ENCODE measurements around the gene LRMDA. TPM values are rescaled to one million over a fixed set of nuclear protein-coding genes. Genes with fewer than 3 reads are reported as not detected.
A peak's percentile ranks its signal among the peaks of the same experiment; 100 is the strongest.

Gene LRMDA
- polyA plus RNA-seq, 2 of the 4 experiments (the other 2 are of a cell fraction): 4.6 to 5.2 TPM

GRCh38 chr10:75434291-75434690 lies 2.9 kb downstream of the LRMDA start:
- Histone ChIP-seq H3K4me1 (peaks cover 27% of the 10 kb centered on the region), H3K4me3 (no peak overlapping the region), H3K4me2 (no peak overlapping the region), H3K9me3 (no peaks in the 10 kb centered on the region), H3K27ac (no peak overlapping the region)
- FAIRE-seq (no peak), ATAC-seq (no peak), DNase-seq (ENCODE audit: low read depth in 1 of 2, low spot score in 1 of 2) (no peak)
- ChIA-PET CTCF (interaction anchor here (0.6 to 2.1 kb wide), 5 partner anchors 11 to 336 kb away, joined by 3 to 6 read pairs (median 4); no protein-coding TSS in a partner anchor), POLR2A (interaction anchor here (0.7 kb wide), 1 partner anchor 32 kb away, joined by 3 read pairs; no protein-coding TSS in a partner anchor)
- TF ChIP-seq FOSL2 (IDR thresholded peaks at IDR 0.05) (no peak), FOSL2 (CRISPR knock-in tag; IDR thresholded peaks at IDR 0.05) (peak; percentile 36; the same call in 1 of the 2 replicates), MAX (IDR thresholded peaks at IDR 0.05) (no peak)
- WGBS (ENCODE audit: missing lambda C conversion rate): 84% methylated on average over 8 of the region's 8 CpGs

- Histone ChIP-seq H3K4me3 (no peak overlapping the region), H3K9me3 (no peaks in the 10 kb centered on the region), H3K4me1 (peaks cover 17% of the 10 kb centered on the region), H3K4me2 (no peak overlapping the region), H3K27ac (no peak overlapping the region)
- ATAC-seq (no peak), DNase-seq (ENCODE audit: low read depth in 1 of 2, low spot score in 1 of 2) (no peak), FAIRE-seq (no peak)
- TF ChIP-seq, protein P1, sequence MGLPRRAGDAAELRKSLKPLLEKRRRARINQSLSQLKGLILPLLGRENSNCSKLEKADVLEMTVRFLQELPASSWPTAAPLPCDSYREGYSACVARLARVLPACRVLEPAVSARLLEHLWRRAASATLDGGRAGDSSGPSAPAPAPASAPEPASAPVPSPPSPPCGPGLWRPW (IDR thresholded peaks at IDR 0.05): no peak
- no peak for TF ChIP-seq EHMT2 (IDR thresholded peaks at IDR 0.05; ENCODE audit: low read depth)
- TF ChIP-seq HDAC2 (IDR thresholded peaks at IDR 0.05): no peak
- TF ChIP-seq ZSCAN20 (CRISPR knock-in tag; IDR thresholded peaks at IDR 0.05): no peak
- TF ChIP-seq MYC (IDR thresholded peaks at IDR 0.05; ENCODE audit: borderline replicate concordance, low read length): no peak
- no peak for TF ChIP-seq E2F6 (IDR thresholded peaks at IDR 0.05; ENCODE audit: borderline replicate concordance, low read depth)
- TF ChIP-seq USF2 (IDR thresholded peaks at IDR 0.05): no peak
- TF ChIP-seq FOXS1 (CRISPR knock-in tag; IDR thresholded peaks at IDR 0.05): no peak
- no peak for TF ChIP-seq EHF (CRISPR knock-in tag; IDR thresholded peaks at IDR 0.05)
- TF ChIP-seq BCL3 (IDR thresholded peaks at IDR 0.05): no peak
- no peak for TF ChIP-seq CBX2 (IDR thresholded peaks at IDR 0.05; ENCODE audit: borderline replicate concordance, low read depth)
- no peak for TF ChIP-seq HOXA7 (CRISPR knock-in tag; IDR thresholded peaks at IDR 0.05)
- TF ChIP-seq ZFP36 (IDR thresholded peaks at IDR 0.05; ENCODE audit: borderline replicate concordance, partially characterized antibody): no peak
- CTCF ChIA-PET: interaction anchor here (1.2 to 1.8 kb wide), 2 partner anchors 10 to 13 kb away, joined by 4 to 6 read pairs; no protein-coding TSS in a partner anchor
- WGBS (ENCODE audit: missing lambda C conversion rate): 58% methylated on average over 2 of the region's 2 CpGs
- POLR2A ChIA-PET: no interaction called here
Observed at GRCh38 chr10:75435291-75435690, 3.9 kb downstream of the LRMDA start.

GRCh38 chr10:75436896-75437295 lies 5.5 kb downstream of the LRMDA start:
- TF ChIP-seq RAD21 (conservative IDR thresholded peaks at IDR 0.05 in 1 of 2, IDR thresholded peaks at IDR 0.05 in 1 of 2): no peak
- no peak for TF ChIP-seq RFX5 (IDR thresholded peaks at IDR 0.05)
- peak; percentile 98 for TF ChIP-seq MAFK (IDR thresholded peaks at IDR 0.05; ENCODE audit: partially characterized antibody)
- no peak overlapping the region for H3K27ac ChIP-seq
- no peaks in the 10 kb centered on the region for H3K9me3 ChIP-seq
- ATAC-seq (no peak), DNase-seq (ENCODE audit: low read depth in 1 of 2, low spot score in 1 of 2) (no peak), FAIRE-seq (no peak)
- POLR2A ChIA-PET: no interaction called here
- CTCF ChIA-PET: no interaction called here
- no peak overlapping the region for H3K4me2 ChIP-seq
- no peak overlapping the region for H3K4me3 ChIP-seq
- peaks cover 7% of the 10 kb centered on the region; the same call in 1 of the 3 replicates for H3K4me1 ChIP-seq

Measured in A549 (cell line).